ENCODE results near the gene RAP1GAP. TPM values are rescaled to one million over a fixed set of nuclear protein-coding genes. Genes with fewer than 3 reads are reported as not detected.

Gene RAP1GAP
- total RNA-seq, 1 donor from 2014 or later, result 2.6 TPM

DNA sequence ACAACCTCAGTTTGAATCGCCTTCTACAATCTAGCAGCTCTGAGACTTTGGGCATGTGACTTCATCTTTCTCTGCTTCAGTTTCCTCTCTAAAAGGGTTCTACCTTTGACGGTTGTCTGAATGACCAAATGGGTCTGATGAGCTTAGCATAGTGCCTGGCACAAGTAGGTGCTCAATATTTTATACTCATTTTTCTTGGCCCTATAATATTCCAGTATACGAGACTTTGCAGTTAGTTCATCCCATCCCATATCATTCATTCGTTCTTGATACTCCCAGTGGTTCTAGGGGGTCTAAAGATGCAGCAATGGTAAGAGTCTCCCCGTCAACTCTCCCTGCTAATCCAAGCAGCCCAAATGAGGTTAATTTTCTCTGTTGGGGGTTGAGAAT lies 92.4 kb downstream of the RAP1GAP start:
- H3K36me3 ChIP-seq, result no peaks in the 10 kb centered on the region
- H3K4me3 Mint-ChIP-seq, result no peak overlapping the region
- no peaks in the 10 kb centered on the region for H3K36me3 Mint-ChIP-seq
- H3K4me1 ChIP-seq, result peaks cover 13% of the 10 kb centered on the region
- H3K9me3 Mint-ChIP-seq, result no peaks in the 10 kb centered on the region
- no peak overlapping the region for H3K9ac ChIP-seq
- H3K27ac Mint-ChIP-seq, result no peak overlapping the region
- no peak for TF ChIP-seq CTCF (IDR thresholded peaks at IDR 0.05)
- no peak for TF ChIP-seq EZH2 (IDR thresholded peaks at IDR 0.05)
- TF ChIP-seq EZH2phosphoT487 (IDR thresholded peaks at IDR 0.05), result no peak
- H2AFZ ChIP-seq (replicated peaks), result no peak overlapping the region
- H3K4me2 ChIP-seq, result no peak overlapping the region
- no peaks in the 10 kb centered on the region for H3K9me3 ChIP-seq (ENCODE audit: low read depth)
- no peak overlapping the region for H3K27ac ChIP-seq
- H3K4me3 ChIP-seq, result no peak overlapping the region
- peaks cover 14% of the 10 kb centered on the region for H3K4me1 Mint-ChIP-seq
- DNase-seq (ENCODE audit: low spot score), result no peak
- H3K27me3 Mint-ChIP-seq (ENCODE audit: insufficient read depth, low read depth), result peaks cover 7% of the 10 kb centered on the region
- H3K27me3 ChIP-seq, result no peaks in the 10 kb centered on the region
- H4K20me1 ChIP-seq (ENCODE audit: low read depth), result no peaks in the 10 kb centered on the region
- H3K79me2 ChIP-seq (ENCODE audit: low read depth), result no peaks in the 10 kb centered on the region
- H3F3A ChIP-seq (ENCODE audit: low read depth), result peaks cover 26% of the 10 kb centered on the region

DNA sequence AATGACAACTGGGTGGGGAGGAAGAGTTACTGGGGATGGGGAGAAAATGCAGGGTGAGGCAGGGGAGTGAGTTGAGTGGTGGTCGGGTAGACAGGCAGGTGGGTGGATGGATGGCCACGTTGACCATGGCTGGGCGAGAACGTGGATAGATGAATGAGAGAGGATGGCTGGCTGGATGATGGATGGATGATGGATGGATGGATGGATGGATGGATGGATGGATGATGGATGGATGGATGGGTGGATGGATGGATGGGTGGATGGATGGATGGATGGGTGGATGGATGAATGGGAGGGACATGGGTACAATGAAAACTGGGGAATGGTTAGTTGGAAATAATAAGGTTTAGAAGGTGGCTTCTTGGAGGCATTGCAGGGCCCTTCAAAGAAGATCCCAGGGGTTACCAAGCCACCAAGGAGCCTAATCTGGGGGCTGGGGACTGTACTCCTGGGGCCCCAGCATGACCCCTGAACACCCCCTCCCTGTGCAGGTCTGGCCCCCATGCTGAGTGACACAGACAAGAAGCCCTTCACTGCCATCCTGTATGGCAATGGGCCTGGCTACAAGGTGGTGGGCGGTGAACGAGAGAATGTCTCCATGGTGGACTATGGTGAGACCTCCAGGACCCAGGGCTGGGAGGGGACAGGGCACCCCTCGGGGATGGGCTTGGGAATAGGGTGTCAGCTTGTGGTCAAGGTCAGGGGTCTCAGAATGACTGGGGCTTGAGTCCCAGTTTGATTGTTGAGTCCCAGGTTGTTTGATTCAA lies 92.9 kb downstream of the RAP1GAP start:
- no peak overlapping the region for H2AFZ ChIP-seq (replicated peaks)
- no peaks in the 10 kb centered on the region for H3K36me3 ChIP-seq
- H3K4me1 ChIP-seq, result peaks cover 13% of the 10 kb centered on the region
- H4K20me1 ChIP-seq (ENCODE audit: low read depth), result no peaks in the 10 kb centered on the region
- no peak for TF ChIP-seq CTCF (IDR thresholded peaks at IDR 0.05)
- no peak for TF ChIP-seq EZH2phosphoT487 (IDR thresholded peaks at IDR 0.05)
- no peak for TF ChIP-seq EZH2 (IDR thresholded peaks at IDR 0.05)
- H3K4me3 ChIP-seq, result no peak overlapping the region
- H3K9ac ChIP-seq, result no peak overlapping the region
- H3K27me3 ChIP-seq, result no peaks in the 10 kb centered on the region
- H3K27ac ChIP-seq, result no peak overlapping the region
- Mint-ChIP-seq H3K4me3 (peak overlapping the region; percentile 27), H3K27ac (no peak overlapping the region), H3K9me3 (no peaks in the 10 kb centered on the region), H3K36me3 (no peaks in the 10 kb centered on the region), H3K4me1 (peaks cover 14% of the 10 kb centered on the region), H3K27me3 (ENCODE audit: insufficient read depth, low read depth) (peaks cover 7% of the 10 kb centered on the region)
- DNase-seq (ENCODE audit: low spot score), result no peak
- H3K9me3 ChIP-seq (ENCODE audit: low read depth), result no peaks in the 10 kb centered on the region
- no peak overlapping the region for H3K4me2 ChIP-seq
- H3K79me2 ChIP-seq (ENCODE audit: low read depth), result no peaks in the 10 kb centered on the region
- H3F3A ChIP-seq (ENCODE audit: low read depth), result peaks cover 28% of the 10 kb centered on the region

GRCh38 chr1:21575351-21575942 lies 93.7 kb downstream of the RAP1GAP start:
- Histone ChIP-seq H3K9ac (no peak overlapping the region), H3K4me3 (no peak overlapping the region), H3F3A (ENCODE audit: low read depth) (peaks cover 28% of the 10 kb centered on the region), H3K27me3 (no peaks in the 10 kb centered on the region), H3K36me3 (no peaks in the 10 kb centered on the region), H3K79me2 (ENCODE audit: low read depth) (no peaks in the 10 kb centered on the region), H4K20me1 (ENCODE audit: low read depth) (no peaks in the 10 kb centered on the region), H3K9me3 (ENCODE audit: low read depth) (no peaks in the 10 kb centered on the region), H2AFZ (replicated peaks) (no peak overlapping the region), H3K4me1 (peaks cover 13% of the 10 kb centered on the region), H3K4me2 (peak overlapping the region; percentile 39), H3K27ac (no peak overlapping the region)
- Mint-ChIP-seq H3K36me3 (no peaks in the 10 kb centered on the region), H3K4me1 (peaks cover 14% of the 10 kb centered on the region), H3K4me3 (no peak overlapping the region), H3K27ac (peak overlapping the region; percentile 57), H3K9me3 (no peaks in the 10 kb centered on the region), H3K27me3 (ENCODE audit: insufficient read depth, low read depth) (peaks cover 7% of the 10 kb centered on the region)
- TF ChIP-seq CTCF (IDR thresholded peaks at IDR 0.05) (no peak), EZH2phosphoT487 (IDR thresholded peaks at IDR 0.05) (no peak), EZH2 (IDR thresholded peaks at IDR 0.05) (no peak)
- DNase-seq (ENCODE audit: low spot score), result no peak
